Measurements from ENCODE around the gene GMDS. TPM values are rescaled to one million over a fixed set of nuclear protein-coding genes. Genes with fewer than 3 reads are reported as not detected.

GMDS gene
- total RNA-seq, 1 donor from 2014 or later = 32.9 TPM

DNA sequence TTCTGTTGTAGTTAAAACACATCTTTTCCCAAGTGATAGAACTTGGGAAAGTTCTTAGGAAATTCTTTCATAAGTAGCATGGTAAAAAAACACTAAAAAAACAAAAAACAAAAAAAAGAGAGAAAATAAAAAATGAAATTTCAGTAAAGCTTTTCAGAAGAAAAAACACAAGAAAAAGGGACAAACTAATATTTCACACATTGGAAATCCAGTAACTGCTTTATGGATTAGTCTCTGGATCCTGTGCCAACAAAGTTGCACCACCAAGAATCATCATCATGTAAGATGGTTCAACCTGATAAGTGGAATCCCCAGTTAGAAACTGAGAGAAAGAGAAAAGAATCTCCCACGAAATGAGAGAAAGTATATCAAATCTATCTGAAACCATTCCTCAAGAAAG is 144.2 kb downstream of the GMDS start:
- no peak for DNase-seq (ENCODE audit: low read depth)

- DNase-seq (ENCODE audit: low read depth) = no peak
Measured at GRCh38 chr6:2099870-2100269, 145.5 kb downstream of the GMDS start.

DNA sequence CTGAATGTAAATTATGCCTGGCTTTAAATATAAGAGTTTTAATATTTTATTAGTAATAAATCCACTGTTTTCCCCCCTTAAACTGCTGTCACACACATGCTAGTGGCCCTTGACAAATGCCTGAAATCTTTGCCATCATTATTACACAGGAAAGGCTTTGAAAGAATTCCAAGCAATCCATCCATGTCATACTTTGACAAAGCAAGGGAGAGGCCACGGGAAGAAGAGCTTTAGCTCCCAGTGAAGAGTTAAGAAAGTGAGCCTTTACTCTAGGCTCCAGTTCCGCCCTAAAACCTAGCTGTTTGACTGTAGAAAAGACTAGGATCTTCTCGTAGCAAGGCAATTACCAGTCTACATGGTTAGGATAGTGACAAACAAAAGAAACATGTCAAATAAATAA is 147.9 kb downstream of the GMDS start:
- no peak for DNase-seq (ENCODE audit: low read depth)

GRCh38 chr6:2094642-2095041 is 150.8 kb downstream of the GMDS start:
- DNase-seq (ENCODE audit: low read depth) = no peak

- no peak for DNase-seq (ENCODE audit: low read depth)
Measured at GRCh38 chr6:2086326-2086965, 159.0 kb downstream of the GMDS start.

GRCh38 chr6:2085657-2086056 is 159.7 kb downstream of the GMDS start:
- DNase-seq (ENCODE audit: low read depth) = peak; percentile 91

DNA sequence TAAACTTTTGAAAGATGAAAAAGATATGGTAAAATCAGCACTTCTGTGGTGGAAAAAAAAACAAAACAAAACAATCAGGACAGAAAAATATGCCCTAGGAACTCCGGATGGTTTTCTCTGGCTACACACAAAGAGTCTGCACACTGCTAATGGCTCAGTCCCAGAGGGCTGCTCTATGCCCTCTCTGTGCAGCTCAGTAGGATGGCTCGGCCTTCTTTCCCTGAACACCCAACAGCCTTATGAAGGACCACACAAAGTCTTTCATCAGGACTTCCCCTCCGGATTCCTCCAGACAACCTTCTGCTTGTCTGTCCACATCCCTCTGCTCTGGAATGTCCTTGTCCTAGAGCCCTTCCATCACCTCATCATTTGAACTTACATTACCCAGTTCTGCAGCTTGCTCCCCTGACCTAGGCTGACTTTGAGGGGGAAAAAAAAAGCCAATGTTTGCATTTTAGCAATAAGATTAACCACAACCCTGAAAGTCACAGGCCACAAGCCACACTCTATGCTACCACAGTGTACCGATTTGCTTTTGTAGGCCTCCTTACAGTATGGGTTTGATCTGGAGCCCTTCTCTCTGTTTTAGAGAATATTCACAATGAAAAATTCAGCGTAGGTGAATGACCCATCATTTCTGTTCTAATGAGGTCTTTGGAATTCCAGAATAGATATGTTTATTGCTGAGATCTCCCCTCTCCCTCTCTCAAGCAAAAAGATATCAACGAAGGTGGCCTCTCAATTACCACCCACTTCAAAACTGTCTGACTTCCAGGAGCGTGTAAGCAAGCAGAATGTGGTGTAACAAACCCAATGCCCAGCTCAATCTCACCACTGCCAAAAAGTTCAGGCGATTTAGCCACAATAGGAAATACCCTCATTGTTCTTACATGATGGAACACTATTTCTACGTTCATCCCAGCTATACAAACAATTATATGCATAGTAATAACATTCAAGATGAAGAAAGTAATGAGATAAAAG is 164.0 kb downstream of the GMDS start:
- DNase-seq (ENCODE audit: low read depth) = no peak

DNA sequence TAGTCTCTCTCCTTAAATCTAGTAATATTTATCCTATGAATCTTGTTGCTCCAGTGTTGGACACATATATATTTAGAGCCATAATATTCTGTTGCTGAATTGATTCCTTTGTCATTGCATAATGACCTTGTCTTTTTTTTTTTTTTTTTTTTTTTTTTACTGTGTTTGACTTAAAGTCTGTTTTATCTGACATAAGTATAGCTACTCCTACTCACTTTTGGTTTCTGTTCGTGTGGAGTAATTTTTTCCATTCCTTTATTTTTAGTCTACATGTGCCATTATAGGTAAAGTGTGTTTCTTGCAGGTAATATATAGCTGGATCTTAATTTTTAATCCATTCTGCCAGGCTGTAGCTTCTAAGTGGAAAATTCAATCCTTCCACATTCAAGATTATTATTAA is 166.5 kb downstream of the GMDS start:
- no peak for DNase-seq (ENCODE audit: low read depth)

- DNase-seq (ENCODE audit: low read depth) = no peak
Measured at GRCh38 chr6:2077826-2078225, 167.6 kb downstream of the GMDS start.

- no peak for DNase-seq (ENCODE audit: low read depth)
Measured at GRCh38 chr6:2073476-2073875, 171.9 kb downstream of the GMDS start.

DNA sequence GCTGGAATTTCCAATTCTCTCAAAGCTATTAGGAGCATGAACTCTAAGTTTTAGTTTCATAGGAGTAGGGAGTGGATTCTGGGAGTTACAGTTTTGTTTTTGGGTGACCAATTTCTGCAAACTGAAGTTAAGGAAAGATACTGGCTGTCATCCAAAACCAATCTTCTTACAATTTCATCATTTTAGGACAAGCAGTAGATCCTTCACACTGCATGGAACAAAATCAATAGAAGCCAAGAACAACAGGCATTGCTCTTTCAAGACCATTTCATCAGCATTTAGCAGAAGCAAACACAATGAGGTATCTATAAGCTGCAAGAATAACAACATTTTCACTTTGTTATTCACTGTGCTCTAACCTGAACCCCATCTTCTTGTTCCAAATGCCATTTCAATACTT is 173.0 kb downstream of the GMDS start:
- no peak for DNase-seq (ENCODE audit: low read depth)

GRCh38 chr6:2063547-2063946 is 181.9 kb downstream of the GMDS start:
- DNase-seq (ENCODE audit: low read depth) = no peak

GRCh38 chr6:2061880-2062279 is 183.5 kb downstream of the GMDS start:
- peak; percentile 80 for DNase-seq (ENCODE audit: low read depth)

- DNase-seq (ENCODE audit: low read depth) = no peak
Measured at GRCh38 chr6:2055911-2056310, 189.5 kb downstream of the GMDS start.

- no peak for DNase-seq (ENCODE audit: low read depth)
Measured at GRCh38 chr6:2055143-2055542, 190.3 kb downstream of the GMDS start.

- DNase-seq (ENCODE audit: low read depth) = peak; percentile 24
Measured at GRCh38 chr6:2054516-2055067, 190.8 kb downstream of the GMDS start.

DNA sequence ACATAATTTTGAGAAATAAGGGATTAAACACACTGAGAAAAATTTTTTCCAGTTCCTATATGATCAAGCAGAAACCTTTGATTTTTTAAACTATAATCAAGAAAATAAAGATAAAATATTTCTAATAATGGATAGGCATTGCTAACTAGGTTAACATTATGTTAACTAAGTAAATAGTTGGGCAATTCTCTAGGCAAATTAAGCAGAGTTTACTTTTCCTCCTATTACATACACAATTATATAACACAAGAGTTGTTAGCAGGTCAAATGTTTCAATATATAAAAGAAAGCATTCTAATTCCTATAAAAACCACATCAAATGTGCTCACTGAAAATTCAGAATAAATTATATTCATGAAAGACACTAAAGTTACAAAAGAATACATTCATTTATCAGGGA is 191.7 kb downstream of the GMDS start:
- DNase-seq (ENCODE audit: low read depth) = no peak

GRCh38 chr6:2047855-2048254 is 197.6 kb downstream of the GMDS start:
- DNase-seq (ENCODE audit: low read depth) = no peak

DNA sequence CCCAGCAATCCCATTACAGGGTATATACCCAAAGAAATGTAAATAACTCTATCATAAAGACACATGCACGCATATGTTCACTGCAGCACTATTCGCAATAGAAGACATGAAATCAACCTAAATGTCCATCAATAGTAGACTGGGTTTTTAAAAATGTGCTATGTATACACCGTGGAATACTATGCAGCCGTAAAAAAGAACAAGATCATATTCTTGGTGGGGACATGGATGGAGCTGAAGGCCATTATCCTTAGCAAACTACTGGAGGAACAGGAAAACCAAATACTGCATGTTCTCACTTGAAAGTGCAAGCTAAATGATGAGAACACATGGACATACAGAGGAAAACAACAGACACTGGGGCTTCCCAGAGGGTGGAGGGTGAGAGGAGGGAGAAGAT is 201.2 kb downstream of the GMDS start:
- DNase-seq (ENCODE audit: low read depth) = no peak

DNA sequence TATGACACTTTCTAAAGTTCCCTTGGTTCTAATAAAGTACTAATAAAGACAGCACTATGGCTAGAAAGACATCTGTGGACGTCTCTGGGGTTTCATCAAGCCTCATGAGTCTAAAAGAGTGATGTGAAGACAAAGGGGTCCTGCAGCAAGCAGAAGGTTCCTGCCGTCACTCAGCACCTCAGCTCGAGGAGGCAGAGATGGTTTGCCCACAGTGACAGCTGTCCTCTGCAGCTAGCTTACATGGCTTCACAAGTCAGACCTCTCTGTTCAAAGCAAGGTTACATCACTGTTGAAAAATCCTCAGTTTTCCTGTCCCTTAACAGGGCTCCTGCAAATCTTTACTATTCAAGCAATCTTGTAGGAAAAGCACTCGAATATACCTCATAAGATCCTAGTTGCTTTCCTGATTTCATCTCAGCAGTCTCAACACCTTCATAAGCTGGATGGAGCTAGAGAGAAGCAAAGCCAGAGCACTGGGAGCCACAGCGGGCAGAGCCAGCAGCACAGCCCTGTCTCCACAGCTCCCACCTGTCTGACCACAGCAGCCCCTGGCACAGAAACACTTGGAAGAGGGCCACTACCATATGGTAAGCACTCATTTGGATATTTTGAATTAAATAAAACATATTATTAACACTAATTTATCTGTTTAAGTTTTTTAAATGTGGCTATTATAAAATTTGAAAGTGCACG is 202.3 kb downstream of the GMDS start:
- no peak for DNase-seq (ENCODE audit: low read depth)

- DNase-seq (ENCODE audit: low read depth) = no peak
Measured at GRCh38 chr6:2038092-2038491, 207.3 kb downstream of the GMDS start.

DNA sequence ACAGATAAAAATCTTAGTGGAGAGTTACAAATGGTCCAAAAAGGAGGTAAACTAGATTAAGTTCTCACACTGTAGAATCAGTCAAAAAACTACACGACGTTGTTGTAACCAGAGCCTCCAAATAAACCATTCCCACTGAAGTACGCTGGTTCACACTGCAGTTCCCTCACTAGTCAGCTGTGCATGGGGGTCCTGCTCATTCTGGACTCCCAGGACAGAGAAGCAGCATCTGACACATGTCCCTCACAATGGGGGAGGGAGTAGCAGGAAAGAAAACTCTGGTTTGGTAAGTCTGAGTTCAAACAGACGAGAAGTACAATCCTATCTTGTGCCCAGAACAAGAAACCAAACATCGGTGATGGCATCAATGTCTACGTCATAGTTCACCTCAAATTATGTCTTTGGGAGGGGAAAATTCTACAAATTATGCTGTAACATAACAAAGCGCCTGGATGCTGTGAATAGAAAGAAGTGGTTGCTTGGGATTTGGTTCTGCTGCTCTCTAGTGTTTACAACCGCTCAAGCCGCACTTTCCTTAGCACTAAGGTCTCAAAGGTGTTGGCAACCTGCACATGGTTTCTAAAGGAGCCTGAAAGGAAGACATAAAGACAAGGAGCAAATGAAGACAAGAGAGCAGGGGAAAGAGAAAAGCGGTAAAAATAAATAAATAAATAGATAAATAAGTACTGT is 208.0 kb downstream of the GMDS start:
- peak; percentile 46 for DNase-seq (ENCODE audit: low read depth)

Measured in renal cortical epithelial cell (primary cell).